SK-N-SH (cell line): ENCODE data around the gene TGM5. TPM values are rescaled to one million over a fixed set of nuclear protein-coding genes. Genes with fewer than 3 reads are reported as not detected.

Experiments used
- CTCF ChIA-PET: fragments of 300-600, 350-600 bp; formaldehyde crosslinking; extraction: SDS; loops from one replicate; lab custom pipeline; 2021; lab: Yijun Ruan, JAX
- POLR2A ChIA-PET: fragments of 350-600 bp; sonication (Branson Sonifier 250); formaldehyde crosslinking; extraction: SDS; loops from one replicate; lab custom pipeline; 2020; ENCODE audit warnings: antibody characterized with exemption, inconsistent platforms; lab: Yijun Ruan, JAX
- DNase-seq: peaks from one replicate; pipeline ENCODE4 v3.0.0; 2012
- H2AFZ ChIP-seq: fragments of 200-600 bp; sonication (generic); 2 replicates; pipeline ENCODE4 v1.8.1; 2016; ENCODE audit warnings: antibody characterized with exemption, mild to moderate bottlenecking, low read depth
- H3F3A ChIP-seq: fragments of 200-600 bp; sonication (generic); replicated peaks from 2 replicates; pipeline ENCODE3; 2016; ENCODE audit warnings: antibody characterized with exemption, mild to moderate bottlenecking; ENCODE audit not compliant: insufficient read depth
- H3K27ac ChIP-seq, 2 experiments: fragments of 200-500 bp in 1 of 2; fragments of 200-600 bp in 1 of 2; sonication (Bioruptor generic) in 1 of 2; sonication (generic), shearing (Covaris generic) in 1 of 2; 2 replicates each; pipeline versions ENCODE4 v1.5.1 to v1.6.1; 2014 to 2016; ENCODE audit warnings: low read depth in 2 of 2, inconsistent platforms in 1 of 2, low read length in 1 of 2, mild to moderate bottlenecking in 1 of 2, mixed read lengths in 1 of 2
- H3K27me3 ChIP-seq: fragments of 200-600 bp; sonication (generic), shearing (Covaris generic); 2 replicates; pipeline ENCODE4 v1.6.1; 2016; ENCODE audit warnings: mixed run types; ENCODE audit not compliant: insufficient read depth
- H3K36me3 ChIP-seq, 2 experiments: fragments of 200-500 bp in 1 of 2; fragments of 200-600 bp in 1 of 2; sonication (Bioruptor generic) in 1 of 2; sonication (generic) in 1 of 2; replicated peaks in 1 of 2; 2 replicates each; pipeline versions ENCODE3 to v1.5.1; 2014 to 2016; ENCODE audit warnings: low read length in 1 of 2, mild to moderate bottlenecking in 1 of 2; ENCODE audit not compliant: insufficient read depth in 2 of 2, control insufficient read depth in 1 of 2
- H3K4me1 ChIP-seq, 2 experiments: fragments of 200-500 bp in 1 of 2; fragments of 200-600 bp in 1 of 2; sonication (Bioruptor generic) in 1 of 2; sonication (generic), shearing (Covaris generic) in 1 of 2; 2 replicates each; pipeline versions ENCODE4 v1.5.1 to v1.6.1; 2014 to 2016; ENCODE audit warnings: low read depth in 1 of 2, low read length in 1 of 2, mixed run types in 1 of 2; ENCODE audit not compliant: insufficient read depth in 2 of 2, control insufficient read depth in 1 of 2
- H3K4me2 ChIP-seq: fragments of 200-600 bp; sonication (generic), shearing (Covaris generic); 2 replicates; pipeline ENCODE4 v1.6.1; 2017; ENCODE audit warnings: mixed run types
- H3K4me3 ChIP-seq, 2 experiments: fragments of 200-500 bp in 1 of 2; fragments of 200-600 bp in 1 of 2; sonication (Bioruptor generic) in 1 of 2; sonication (generic), shearing (Covaris generic) in 1 of 2; 2 replicates each; pipeline versions ENCODE4 v1.5.1 to v1.8.1; 2014 to 2016; ENCODE audit warnings: low read depth in 2 of 2, inconsistent platforms in 1 of 2, low read length in 1 of 2, mild to moderate bottlenecking in 1 of 2, mixed read lengths in 1 of 2, moderate library complexity in 1 of 2
- H3K79me2 ChIP-seq: fragments of 200-600 bp; sonication (generic); 2 replicates; pipeline ENCODE4 v1.8.1; 2017; ENCODE audit warnings: mild to moderate bottlenecking; ENCODE audit not compliant: insufficient read depth
- H3K9ac ChIP-seq: fragments of 200-600 bp; sonication (generic); 2 replicates; pipeline ENCODE4 v1.6.1; 2017; ENCODE audit warnings: mixed run types
- H3K9me2 ChIP-seq: fragments of 200-600 bp; sonication (generic); 2 replicates; pipeline ENCODE4 v1.6.1; 2017; ENCODE audit warnings: mixed run types
- H3K9me3 ChIP-seq: fragments of 200-600 bp; sonication (generic); 2 replicates; pipeline ENCODE4 v1.6.1; 2017; ENCODE audit warnings: mixed run types, mild to moderate bottlenecking, moderate library complexity
- H4K20me1 ChIP-seq: fragments of 200-600 bp; sonication (generic); 2 replicates; pipeline ENCODE4 v1.6.1; 2017; ENCODE audit warnings: mild to moderate bottlenecking, mixed run types; ENCODE audit not compliant: insufficient read depth
- ELF1 ChIP-seq: IDR thresholded peaks from 2 replicates; pipeline ENCODE4 v1.4.0; 2012
- EP300 ChIP-seq, 2 experiments: IDR thresholded peaks; 2 replicates each; pipeline versions ENCODE4 v1.4.0 to v1.6.1; 2012; ENCODE audit warnings: borderline replicate concordance in 1 of 2, low read depth in 1 of 2, low read length in 1 of 2
- EZH2phosphoT487 ChIP-seq: fragments of 200-600 bp; sonication (generic); IDR thresholded peaks from 2 replicates; pipeline ENCODE4 v1.6.1; 2017; ENCODE audit warnings: low read depth, mixed run types, mild to moderate bottlenecking, antibody characterized with exemption, moderate library complexity, borderline replicate concordance
- MXI1 ChIP-seq: IDR thresholded peaks from 2 replicates; pipeline ENCODE4 v1.6.1; 2012; ENCODE audit warnings: mild to moderate bottlenecking, low read depth, low read length, improper control_type of control experiment
- POLR2AphosphoS5 ChIP-seq: IDR thresholded peaks from 2 replicates; pipeline ENCODE4 v1.6.1; 2012; ENCODE audit warnings: low read depth, low read length
- RAD21 ChIP-seq: IDR thresholded peaks from 2 replicates; pipeline ENCODE4 v1.6.1; 2012; ENCODE audit warnings: mild to moderate bottlenecking, low read length
- RCOR1 ChIP-seq: fragments of 150-350 bp; IDR thresholded peaks from 2 replicates; pipeline ENCODE4 v1.6.1; 2017; ENCODE audit warnings: antibody characterized with exemption, low read length
- RXRA ChIP-seq: IDR thresholded peaks from 2 replicates; pipeline ENCODE4 v1.4.0; 2012; ENCODE audit warnings: low read depth, mild to moderate bottlenecking, borderline replicate concordance
- SIN3A ChIP-seq: IDR thresholded peaks from 2 replicates; pipeline ENCODE4 v1.6.1; 2012; ENCODE audit warnings: low read depth, mild to moderate bottlenecking, low read length, moderate library complexity, borderline replicate concordance
- SMC3 ChIP-seq: IDR thresholded peaks from 2 replicates; pipeline ENCODE4 v1.6.1; 2012; ENCODE audit warnings: low read depth, low read length, improper control_type of control experiment
- TAF1 ChIP-seq: IDR thresholded peaks from 2 replicates; pipeline ENCODE4 v1.6.1; 2012; ENCODE audit warnings: low read depth, mild to moderate bottlenecking, low read length, moderate library complexity, borderline replicate concordance
- TEAD4 ChIP-seq: IDR thresholded peaks from 2 replicates; pipeline ENCODE4 v1.4.0; 2012; ENCODE audit warnings: mild to moderate bottlenecking, borderline replicate concordance; ENCODE audit not compliant: insufficient read depth
- YY1 ChIP-seq: IDR thresholded peaks from 2 replicates; pipeline ENCODE4 v1.4.0; 2012; ENCODE audit warnings: low read depth, mild to moderate bottlenecking
- ZBTB33 ChIP-seq: IDR thresholded peaks from 2 replicates; pipeline ENCODE4 v1.4.0; 2012; ENCODE audit warnings: low read depth, borderline replicate concordance
- WGBS: methylation state at CpG from one replicate; pipeline ENCODE4 v1.1.6; 2017; ENCODE audit warnings: low lambda C conversion rate; 5-methylcytosine and 5-hydroxymethylcytosine counted together
- polyA plus RNA-seq, 3 experiments: library from polyadenylated mRNA; depleted of rRNA; stranded (reverse); fragments of >200 nt; gene quantifications; 2 replicates each; pipeline ENCODE4 v1.2.3, GENCODE V29; 2012

TGM5 gene
- polyA plus RNA-seq, 1 of the 3 experiments (the other 2 are of a cell fraction), result not detected

DNA sequence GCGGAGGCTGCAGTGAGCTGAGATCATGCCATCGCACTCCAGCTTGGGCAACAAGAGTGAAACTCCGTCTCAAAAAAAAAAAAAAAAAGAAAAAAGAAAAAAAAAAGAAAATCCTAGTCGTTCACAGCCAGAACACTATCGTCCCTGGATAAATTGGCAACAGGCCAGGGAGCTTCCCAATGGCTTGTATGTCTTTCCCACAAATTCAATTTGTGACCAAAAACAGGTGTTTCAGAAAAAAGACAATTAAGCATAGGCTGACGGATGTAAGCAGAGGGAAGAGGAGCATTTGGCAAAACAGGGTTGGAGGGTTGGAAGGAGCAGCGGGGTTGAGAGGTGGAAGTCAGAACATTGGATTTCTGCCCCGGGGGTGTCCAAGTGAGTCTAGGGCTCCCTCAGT, 54.4 kb downstream of the TGM5 start (continued):
- TF ChIP-seq ZBTB33 (no peak), EZH2phosphoT487 (no peak)

GRCh38 chr15:43211224-43211735, 55.4 kb downstream of the TGM5 start:
- Histone ChIP-seq H3K9ac (no peak overlapping the region), H3K9me3 (no peaks in the 10 kb centered on the region), H3K36me3 (no peaks in the 10 kb centered on the region), H3K4me1 (peaks cover 0 to 12% of the 10 kb centered on the region in 2 experiments; a peak in 1 of 4 replicates), H3K27ac (no peak overlapping the region), H3K4me3 (no peak overlapping the region), H3K9me2 (no peaks in the 10 kb centered on the region), H3K79me2 (no peaks in the 10 kb centered on the region), H4K20me1 (no peaks in the 10 kb centered on the region), H3F3A (no peaks in the 10 kb centered on the region), H3K27me3 (peaks cover 5% of the 10 kb centered on the region; the same call in 1 of the 2 replicates), H2AFZ (no peak overlapping the region), H3K4me2 (no peak overlapping the region)
- no peak for DNase-seq
- WGBS, result 75% methylated on average over 2 of the region's 4 CpGs
- ChIA-PET POLR2A (no interaction called here), CTCF (interaction anchor here (0.6 to 11.9 kb wide), 6 partner anchors 14 to 131 kb away, joined by 3 to 70 read pairs (median 5); no protein-coding TSS in a partner anchor)
- no peak for TF ChIP-seq RAD21
- TF ChIP-seq RCOR1, result no peak
- no peak for TF ChIP-seq TEAD4
- no peak for TF ChIP-seq RXRA
- no peak for TF ChIP-seq EP300 (IDR thresholded peaks at IDR 0.05; ENCODE audit: borderline replicate concordance in 1 of 2, low read depth in 1 of 2, low read length in 1 of 2)
- no peak for TF ChIP-seq TAF1
- no peak for TF ChIP-seq POLR2AphosphoS5
- TF ChIP-seq SMC3, result no peak
- no peak for TF ChIP-seq ELF1
- no peak for TF ChIP-seq ZBTB33
- TF ChIP-seq YY1, result no peak
- TF ChIP-seq MXI1, result no peak
- TF ChIP-seq SIN3A, result no peak
